ENCODE measurements around the gene PHF23.

- TF ChIP-seq CTCF (conservative IDR thresholded peaks at IDR 0.05 in 1 of 2, IDR thresholded peaks at IDR 0.05 in 1 of 2; ENCODE audit: extremely low read depth in 1 of 2, insufficient read depth in 1 of 2, low read depth in 1 of 2, low read length in 2 of 2) = no peak
- TF ChIP-seq EZH2 (IDR thresholded peaks at IDR 0.05; ENCODE audit: borderline replicate concordance, low read length) = no peak
These were observed 46.9 kb downstream of the PHF23 start for GRCh38 chr17:7192271-7192937.
